ENCODE measurements around the gene TRIO.
"Not testable (repeated sequence)": the region's sequence is repeated elsewhere in the genome, so short reads cannot be mapped to it uniquely, and the experiment has no call there.

TRIO gene

DNA sequence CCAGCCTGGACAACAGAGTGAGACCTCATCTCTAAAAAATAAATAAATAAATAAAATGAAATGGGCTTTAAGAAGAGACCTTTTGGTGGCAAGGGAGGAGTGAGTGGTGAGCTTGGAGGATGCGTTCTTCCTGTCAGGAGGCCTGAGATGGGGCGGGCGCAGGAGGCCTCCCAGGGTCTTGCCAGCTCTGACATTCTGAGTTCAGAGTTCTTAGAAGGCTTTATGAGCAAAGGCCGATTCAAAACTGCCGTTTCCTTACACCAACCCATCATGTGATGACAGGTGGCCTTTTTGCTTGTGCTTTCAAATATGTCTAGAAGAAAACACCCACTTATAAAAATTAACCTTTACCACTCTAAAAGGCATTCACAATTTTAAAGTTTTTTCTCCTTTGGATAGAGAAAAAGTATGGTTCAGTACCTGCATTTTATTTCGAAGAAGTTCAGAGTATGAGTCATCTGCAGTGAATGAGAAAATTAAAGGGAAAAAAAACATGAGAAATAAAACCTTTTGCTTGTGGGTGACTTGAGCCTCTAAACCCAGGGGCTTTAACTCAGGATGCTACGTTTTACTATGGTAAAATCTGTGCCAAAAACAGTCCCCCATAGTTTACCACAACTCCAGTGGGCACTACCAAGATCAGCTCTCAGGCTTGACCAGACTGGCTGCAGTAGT, 281.0 kb downstream of the TRIO start:
- Histone ChIP-seq H3K9me3 (ENCODE audit: control insufficient read depth, insufficient read depth, low read length) (no peaks in the 10 kb centered on the region), H3K36me3 (ENCODE audit: insufficient read depth, low read length) (peaks cover 19% of the 10 kb centered on the region), H3K9ac (ENCODE audit: low read depth, low read length) (no peak overlapping the region), H3K4me1 (ENCODE audit: insufficient read depth, low read length) (no peaks in the 10 kb centered on the region)

- Histone ChIP-seq H3K4me1 (ENCODE audit: insufficient read depth, low read length) (no peaks in the 10 kb centered on the region), H3K9ac (ENCODE audit: low read depth, low read length) (no peak overlapping the region), H3K36me3 (ENCODE audit: insufficient read depth, low read length) (peaks cover 9% of the 10 kb centered on the region), H3K9me3 (ENCODE audit: control insufficient read depth, insufficient read depth, low read length) (no peaks in the 10 kb centered on the region)
Observed at GRCh38 chr5:14425559-14425958, 282.4 kb downstream of the TRIO start.

- Histone ChIP-seq H3K9me3 (ENCODE audit: control insufficient read depth, insufficient read depth, low read length) (no peaks in the 10 kb centered on the region), H3K36me3 (ENCODE audit: insufficient read depth, low read length) (peaks cover 9% of the 10 kb centered on the region), H3K9ac (ENCODE audit: low read depth, low read length) (no peak overlapping the region), H3K4me1 (ENCODE audit: insufficient read depth, low read length) (no peaks in the 10 kb centered on the region)
Observed at GRCh38 chr5:14426521-14426920, 283.4 kb downstream of the TRIO start.

DNA sequence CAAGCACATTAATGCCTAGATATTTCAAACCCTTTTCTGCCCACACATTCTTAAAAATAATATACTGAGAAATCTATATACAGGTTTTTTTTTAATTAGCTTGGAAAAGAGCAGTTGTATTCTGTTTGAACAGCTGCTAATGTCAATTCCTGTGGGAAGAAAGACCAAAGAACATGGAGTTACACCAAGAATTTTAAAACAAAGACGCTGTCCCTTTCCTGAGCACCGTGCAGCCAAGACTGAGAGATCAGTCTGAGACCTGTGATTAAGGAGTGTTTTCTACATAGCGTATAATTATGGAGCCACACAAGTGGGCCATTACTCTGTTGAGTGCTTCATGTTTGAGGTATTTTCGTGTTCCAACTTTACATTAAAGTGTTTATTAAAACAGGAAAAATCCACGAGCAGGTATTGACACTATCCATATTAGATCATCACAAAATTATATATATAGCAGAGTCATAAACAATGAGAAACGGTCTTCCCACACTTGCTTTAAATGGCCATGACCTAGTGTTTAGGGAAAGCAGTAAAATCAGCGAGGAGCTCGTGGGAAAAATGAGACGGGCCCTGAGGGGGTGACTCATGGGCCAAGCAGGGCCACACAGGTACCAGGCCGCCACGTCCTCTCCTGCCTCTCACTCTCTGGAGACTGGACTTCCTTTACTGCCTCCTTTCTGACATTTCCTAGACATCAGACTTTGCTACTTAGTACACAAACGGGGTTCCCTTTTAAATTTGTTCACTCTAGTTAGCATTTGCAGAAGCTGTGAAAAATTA, 285.4 kb downstream of the TRIO start:
- H3K36me3 ChIP-seq (ENCODE audit: insufficient read depth, low read length) = peaks cover 7% of the 10 kb centered on the region; the same call in 1 of the 2 replicates
- H3K4me1 ChIP-seq (ENCODE audit: insufficient read depth, low read length) = peaks cover 12% of the 10 kb centered on the region; the same call in 1 of the 2 replicates
- no peak overlapping the region for H3K9ac ChIP-seq (ENCODE audit: low read depth, low read length)
- no peaks in the 10 kb centered on the region for H3K9me3 ChIP-seq (ENCODE audit: control insufficient read depth, insufficient read depth, low read length)

- no peaks in the 10 kb centered on the region for H3K9me3 ChIP-seq (ENCODE audit: control insufficient read depth, insufficient read depth, low read length)
- H3K4me1 ChIP-seq (ENCODE audit: insufficient read depth, low read length) = peaks cover 12% of the 10 kb centered on the region; the same call in 1 of the 2 replicates
- H3K36me3 ChIP-seq (ENCODE audit: insufficient read depth, low read length) = peaks cover 7% of the 10 kb centered on the region; the same call in 1 of the 2 replicates
- no peak overlapping the region for H3K9ac ChIP-seq (ENCODE audit: low read depth, low read length)
Observed at GRCh38 chr5:14429101-14430050, 286.2 kb downstream of the TRIO start.

GRCh38 chr5:14431534-14431933, 288.4 kb downstream of the TRIO start:
- Histone ChIP-seq H3K9me3 (ENCODE audit: control insufficient read depth, insufficient read depth, low read length) (no peaks in the 10 kb centered on the region), H3K9ac (ENCODE audit: low read depth, low read length) (no peak overlapping the region), H3K36me3 (ENCODE audit: insufficient read depth, low read length) (0 out of 2 replicates have a peak, but pooled peaks cover 3% of the 10 kb centered on the region), H3K4me1 (ENCODE audit: insufficient read depth, low read length) (peaks cover 12% of the 10 kb centered on the region; the same call in 1 of the 2 replicates)

DNA sequence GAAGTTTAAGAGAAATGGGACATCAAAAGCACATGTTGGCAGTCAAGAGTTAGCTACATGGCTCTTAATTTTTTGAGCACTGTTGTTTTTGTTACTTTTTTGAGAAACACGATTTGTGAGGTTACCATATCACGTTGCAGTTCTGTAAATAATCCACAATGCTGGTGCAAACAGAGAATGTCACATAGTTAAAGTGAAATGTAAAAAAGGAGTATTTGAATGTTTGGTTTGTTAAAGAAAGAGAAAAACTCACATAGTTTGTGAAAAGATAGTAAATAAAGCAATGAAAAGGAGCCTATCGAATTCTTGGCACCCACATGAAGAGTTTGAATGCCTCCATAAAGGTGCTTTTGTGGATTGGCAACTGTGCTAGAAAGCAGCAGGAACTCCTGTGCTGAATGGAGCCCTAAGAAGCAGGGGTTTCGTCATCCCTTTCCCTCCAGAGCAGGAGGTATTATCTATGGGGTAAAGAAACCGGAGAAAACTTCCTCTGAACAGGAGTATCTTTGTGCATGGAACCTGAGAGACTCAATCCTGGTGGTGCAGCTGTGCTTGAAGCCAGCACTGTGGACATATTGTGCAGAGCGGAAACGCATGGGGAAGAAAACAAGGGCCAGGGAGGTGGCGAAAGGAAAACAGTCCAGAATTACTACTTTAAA, 289.9 kb downstream of the TRIO start:
- no peak overlapping the region for H3K9ac ChIP-seq (ENCODE audit: low read depth, low read length)
- no peaks in the 10 kb centered on the region for H3K9me3 ChIP-seq (ENCODE audit: control insufficient read depth, insufficient read depth, low read length)
- 0 out of 2 replicates have a peak, but pooled peaks cover 3% of the 10 kb centered on the region for H3K36me3 ChIP-seq (ENCODE audit: insufficient read depth, low read length)
- H3K4me1 ChIP-seq (ENCODE audit: insufficient read depth, low read length) = peaks cover 12% of the 10 kb centered on the region; the same call in 1 of the 2 replicates

DNA sequence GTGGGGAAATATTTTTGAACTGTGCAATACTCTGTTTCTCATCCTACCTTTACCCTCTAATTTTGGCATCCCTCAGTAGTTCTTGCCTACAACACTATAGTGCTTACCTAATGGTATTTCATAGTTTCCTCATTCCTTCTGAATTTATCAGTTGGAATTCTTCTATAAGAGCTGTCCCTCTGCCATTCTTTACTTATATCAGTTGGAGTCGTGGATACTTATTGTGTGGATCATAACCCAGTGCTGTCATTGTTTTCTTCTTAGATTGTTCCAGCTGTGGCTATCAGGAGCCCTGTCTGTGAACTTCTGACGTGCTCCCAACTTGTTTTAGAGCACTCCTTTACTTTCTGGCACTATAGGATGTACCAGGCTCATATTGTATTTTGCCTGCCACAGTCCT, 292.3 kb downstream of the TRIO start:
- 0 out of 2 replicates have a peak, but pooled peaks cover 3% of the 10 kb centered on the region for H3K36me3 ChIP-seq (ENCODE audit: insufficient read depth, low read length)
- no peaks in the 10 kb centered on the region for H3K9me3 ChIP-seq (ENCODE audit: control insufficient read depth, insufficient read depth, low read length)
- no peak overlapping the region for H3K9ac ChIP-seq (ENCODE audit: low read depth, low read length)
- peaks cover 12% of the 10 kb centered on the region; the same call in 1 of the 2 replicates for H3K4me1 ChIP-seq (ENCODE audit: insufficient read depth, low read length)

DNA sequence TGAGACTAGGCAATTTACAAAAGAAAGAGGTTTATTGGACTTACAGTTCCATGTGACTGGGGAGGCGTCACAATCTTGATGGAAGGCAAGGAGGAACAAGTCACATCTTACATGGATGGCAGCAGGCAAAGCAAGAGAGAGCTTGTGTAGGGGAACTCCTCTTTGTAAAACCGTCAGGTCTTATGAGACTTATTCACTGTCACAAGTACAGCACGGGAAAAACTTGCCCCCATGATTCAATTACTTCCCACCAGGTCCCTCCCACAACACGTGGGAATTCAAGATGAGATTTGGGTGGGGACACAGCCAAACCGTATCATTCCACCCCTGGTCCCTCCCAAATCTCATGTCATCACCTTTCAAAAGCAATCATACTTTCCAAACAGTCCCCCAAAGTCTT, 293.0 kb downstream of the TRIO start:
- H3K36me3 ChIP-seq (ENCODE audit: insufficient read depth, low read length); H3K9ac ChIP-seq (ENCODE audit: low read depth, low read length); H3K9me3 ChIP-seq (ENCODE audit: control insufficient read depth, insufficient read depth, low read length): not testable (repeated sequence)
- H3K4me1 ChIP-seq (ENCODE audit: insufficient read depth, low read length) = peaks cover 12% of the 10 kb centered on the region; the same call in 1 of the 2 replicates

DNA sequence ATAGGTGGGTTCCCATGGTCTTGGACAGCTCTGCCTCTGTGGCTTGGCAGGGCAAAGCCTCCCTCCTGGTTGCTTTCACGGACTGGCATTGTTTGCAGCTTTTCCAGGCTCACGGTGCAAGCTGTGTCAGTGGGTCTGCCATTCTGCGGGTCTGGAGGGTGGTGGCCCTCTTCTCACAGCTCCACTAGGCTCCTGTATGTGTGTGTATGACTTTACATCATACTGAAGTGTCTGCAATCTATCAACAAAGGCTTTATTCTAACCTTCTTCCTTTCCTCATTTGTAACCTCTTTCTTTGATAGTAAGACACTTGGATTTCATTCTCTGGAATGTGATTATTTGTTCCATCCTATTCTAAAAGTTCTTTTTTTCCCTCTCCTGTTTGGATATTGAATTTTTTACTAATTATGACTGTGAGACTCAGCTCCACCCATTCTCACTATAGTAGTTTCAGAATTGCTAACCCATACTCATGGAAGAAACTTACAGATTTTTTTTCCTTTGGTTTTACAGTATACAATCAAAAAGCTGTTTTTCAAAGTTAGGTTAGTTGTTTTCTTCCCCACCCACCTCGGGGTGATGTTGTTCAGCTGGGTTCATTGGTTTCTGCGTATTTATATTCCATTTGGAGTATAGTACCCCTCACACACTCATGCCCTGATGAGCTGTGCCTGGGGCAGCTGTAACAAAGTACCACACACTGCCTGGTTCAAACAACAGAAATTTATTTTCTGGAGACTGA, 293.8 kb downstream of the TRIO start:
- Histone ChIP-seq H3K9me3 (ENCODE audit: control insufficient read depth, insufficient read depth, low read length) (no peaks in the 10 kb centered on the region), H3K36me3 (ENCODE audit: insufficient read depth, low read length) (peaks cover under 1% of the 10 kb centered on the region; the same call in 1 of the 2 replicates), H3K9ac (ENCODE audit: low read depth, low read length) (no peak overlapping the region), H3K4me1 (ENCODE audit: insufficient read depth, low read length) (peaks cover 12% of the 10 kb centered on the region; the same call in 1 of the 2 replicates)

- Histone ChIP-seq H3K9ac (ENCODE audit: low read depth, low read length) (no peak overlapping the region), H3K36me3 (ENCODE audit: insufficient read depth, low read length) (no peaks in the 10 kb centered on the region; the same call in 1 of the 2 replicates), H3K9me3 (ENCODE audit: control insufficient read depth, insufficient read depth, low read length) (no peaks in the 10 kb centered on the region), H3K4me1 (ENCODE audit: insufficient read depth, low read length) (peaks cover 2% of the 10 kb centered on the region; the same call in 1 of the 2 replicates)
Observed at GRCh38 chr5:14438195-14438606, 295.1 kb downstream of the TRIO start.

DNA sequence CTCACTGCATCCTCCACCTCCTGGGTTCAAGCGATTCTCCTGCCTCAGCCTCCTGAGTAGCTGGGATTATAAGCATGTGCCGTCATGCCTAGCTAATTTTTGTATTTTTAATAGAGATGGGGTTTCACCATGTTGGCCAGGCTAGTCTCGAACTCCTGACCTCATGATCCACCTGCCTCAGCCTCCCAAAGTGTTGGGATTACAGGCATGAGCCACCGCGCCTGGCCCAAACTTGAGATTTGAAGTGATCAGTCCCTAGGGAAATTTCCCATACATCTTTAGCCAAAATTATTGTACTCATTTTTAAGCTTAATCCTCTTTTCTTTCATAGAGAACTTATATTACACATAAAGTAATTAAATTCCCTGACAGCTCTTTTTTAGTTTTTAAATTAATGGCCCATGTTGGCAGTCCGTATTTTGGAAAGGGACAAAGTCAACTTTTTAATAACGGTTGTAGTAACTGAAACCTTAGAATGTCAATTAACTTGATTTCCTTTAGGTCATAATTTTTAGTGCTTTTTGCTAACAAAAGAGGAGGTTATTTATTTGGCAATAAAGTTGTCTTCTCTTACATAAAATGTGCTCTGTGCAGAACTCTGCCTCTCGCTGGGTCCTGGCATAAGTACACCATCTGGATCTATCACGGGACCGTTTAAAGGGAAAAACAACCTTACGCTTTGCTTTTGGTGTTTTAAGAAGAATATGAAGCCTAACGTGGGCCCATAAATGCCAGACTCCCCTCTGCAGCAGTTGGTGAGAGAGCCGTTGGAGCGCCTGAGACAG, 296.1 kb downstream of the TRIO start:
- Histone ChIP-seq H3K4me1 (ENCODE audit: insufficient read depth, low read length) (peaks cover under 1% of the 10 kb centered on the region; the same call in 1 of the 2 replicates), H3K9me3 (ENCODE audit: control insufficient read depth, insufficient read depth, low read length) (no peaks in the 10 kb centered on the region), H3K36me3 (ENCODE audit: insufficient read depth, low read length) (no peaks in the 10 kb centered on the region; the same call in 1 of the 2 replicates), H3K9ac (ENCODE audit: low read depth, low read length) (no peak overlapping the region)
